Activated CD8-positive, alpha-beta T cell treated with anti-CD3 and anti-CD28 coated beads for 36 hours (primary cell): Measurements from ENCODE around the gene FAM83F. TPM values are rescaled to one million over a fixed set of nuclear protein-coding genes. Genes with fewer than 3 reads are reported as not detected.

Source experiments
- ATAC-seq: fragments of 200-7000 bp; cut with Tn5 transposase; one replicate; pipeline ENCODE4 v1.10.0; 2021; ENCODE audit warnings: mild to moderate bottlenecking, moderate library complexity
- CTCF ChIA-PET: fragments of 350-600 bp; sonication (Branson Sonifier 250); formaldehyde crosslinking; loops from one replicate; lab custom pipeline; 2021; ENCODE audit warnings: antibody characterized with exemption; lab: Charles Lee
- POLR2A ChIA-PET: fragments of 350-600 bp; sonication (Branson Sonifier 250); formaldehyde crosslinking; loops from one replicate; lab custom pipeline; 2021; ENCODE audit warnings: antibody characterized with exemption; lab: Charles Lee
- DNase-seq: peaks from one replicate; pipeline ENCODE4 v3.0.0-alpha.2; 2020
- H3K27ac Mint-ChIP-seq: one replicate; pipeline ENCODE4 v1.8.0; 2021; ENCODE audit warnings: mild to moderate bottlenecking, mixed read lengths
- H3K27me3 Mint-ChIP-seq: one replicate; pipeline ENCODE4 v1.8.0; 2021; ENCODE audit warnings: mixed read lengths
- H3K36me3 Mint-ChIP-seq: one replicate; pipeline ENCODE4 v1.8.0; 2021; ENCODE audit warnings: low read depth, mixed read lengths
- H3K4me1 Mint-ChIP-seq: one replicate; pipeline ENCODE4 v1.8.0; 2021; ENCODE audit warnings: low read depth, mixed read lengths
- H3K4me3 Mint-ChIP-seq: one replicate; pipeline ENCODE4 v1.8.0; 2021; ENCODE audit warnings: mild to moderate bottlenecking, moderate library complexity, mixed read lengths
- H3K9me3 Mint-ChIP-seq: one replicate; pipeline ENCODE4 v1.8.0; 2021; ENCODE audit warnings: mixed read lengths
- CTCF ChIP-seq: fragments of 200-600 bp; IDR thresholded peaks from one replicate; pipeline ENCODE4 v1.8.0; 2022; ENCODE audit warnings: antibody characterized with exemption, mild to moderate bottlenecking
- intact Hi-C: fragments of 100-400 bp; cut with micrococcal nuclease; formaldehyde crosslinking; loops from one replicate; pipeline ENCODE4 v1.10.0; 2022
- total RNA-seq, 2 experiments: library from RNA; stranded (reverse); gene quantifications; one replicate each; pipeline ENCODE4 v1.2.3, GENCODE V29; 2021

The FAM83F gene
- total RNA-seq, result 1 to 10 TPM; 1.5 to 2.0 TPM

GRCh38 chr22:39994566-39995392 lies at the start of gene FAM83F:
Gene FAM83F, plus strand, starts transcription at chr22:39994954. Its CDS starts 89 bp downstream, at chr22:39995043.
- H3K9me3 Mint-ChIP-seq, result no peaks in the 10 kb centered on the region
- CTCF ChIA-PET, result interaction anchor here (0.6 to 3.2 kb wide), 10 partner anchors 9 to 485 kb away, joined by 3 to 19 read pairs (median 4); no protein-coding TSS in a partner anchor
- POLR2A ChIA-PET, result interaction anchor here (0.6 to 2.7 kb wide), 16 partner anchors 9 to 135 kb away, joined by 3 to 16 read pairs (median 4); partner anchors contain the start of gene TMA7B
- ATAC-seq (peak; percentile 73), DNase-seq (peak; percentile 36)
- H3K4me1 Mint-ChIP-seq, result peaks cover 16% of the 10 kb centered on the region
- peak within 1 kb of the TSS; percentile 62 for H3K4me3 Mint-ChIP-seq
- peak within 1 kb of the TSS; percentile 74 for H3K27ac Mint-ChIP-seq
- peaks cover 12% of the 10 kb centered on the region for H3K27me3 Mint-ChIP-seq
- TF ChIP-seq CTCF, result no peak
- no peaks in the 10 kb centered on the region for H3K36me3 Mint-ChIP-seq
- intact Hi-C loops, result no loop called here

GRCh38 chr22:39946126-39946502 lies 48.6 kb upstream of the FAM83F start:
- H3K4me1 Mint-ChIP-seq, result peaks cover 96% of the 10 kb centered on the region
- peaks cover 63% of the 10 kb centered on the region for H3K36me3 Mint-ChIP-seq
- no peak for TF ChIP-seq CTCF
- peak overlapping the region; percentile 90 for H3K27ac Mint-ChIP-seq
- H3K4me3 Mint-ChIP-seq, result no peak overlapping the region
- H3K9me3 Mint-ChIP-seq, result no peaks in the 10 kb centered on the region
- no peaks in the 10 kb centered on the region for H3K27me3 Mint-ChIP-seq
- DNase-seq, result no peak
- POLR2A ChIA-PET, result interaction anchor here (0.6 to 3.1 kb wide), 13 partner anchors 8 to 275 kb away, joined by 3 to 17 read pairs (median 3); partner anchors contain the start of genes TMA7B and TNRC6B
- CTCF ChIA-PET, result interaction anchor here (1.1 to 3.6 kb wide), 6 partner anchors 11 to 78 kb away, joined by 3 to 26 read pairs (median 4); no protein-coding TSS in a partner anchor
- intact Hi-C loops, result no loop called here
- no peak for ATAC-seq

- POLR2A ChIA-PET, result interaction anchor here (0.6 to 3.1 kb wide), 11 partner anchors 8 to 275 kb away, joined by 3 to 17 read pairs (median 3); partner anchors contain the start of genes TMA7B and TNRC6B
- Mint-ChIP-seq H3K36me3 (peaks cover 67% of the 10 kb centered on the region), H3K9me3 (no peaks in the 10 kb centered on the region), H3K27ac (peak overlapping the region; percentile 90), H3K27me3 (no peaks in the 10 kb centered on the region), H3K4me3 (peak overlapping the region; percentile 60), H3K4me1 (peaks cover 96% of the 10 kb centered on the region)
- intact Hi-C loops, result no loop called here
- CTCF ChIA-PET, result interaction anchor here (0.9 to 3.6 kb wide), 8 partner anchors 12 to 78 kb away, joined by 3 to 26 read pairs (median 3); partner anchors contain the start of gene GRAP2
- DNase-seq (peak; percentile 37), ATAC-seq (no peak)
- TF ChIP-seq CTCF, result no peak
These were observed 48.1 kb upstream of the FAM83F start for GRCh38 chr22:39946503-39947219.

- Mint-ChIP-seq H3K4me1 (peaks cover 96% of the 10 kb centered on the region), H3K4me3 (peak overlapping the region; percentile 60), H3K36me3 (peaks cover 68% of the 10 kb centered on the region), H3K9me3 (no peaks in the 10 kb centered on the region), H3K27me3 (no peaks in the 10 kb centered on the region), H3K27ac (peak overlapping the region; percentile 90)
- ATAC-seq, result no peak
- POLR2A ChIA-PET, result interaction anchor here (0.6 to 3.1 kb wide), 8 partner anchors 10 to 629 kb away, joined by 3 to 17 read pairs (median 3); partner anchors contain the start of genes ATF4 and TMA7B
- intact Hi-C loops, result no loop called here
- CTCF ChIA-PET, result interaction anchor here (0.9 to 4.0 kb wide), 7 partner anchors 12 to 77 kb away, joined by 3 to 26 read pairs (median 6); partner anchors contain the start of gene GRAP2
- TF ChIP-seq CTCF, result no peak
- DNase-seq, result no peak
These were observed 47.2 kb upstream of the FAM83F start for GRCh38 chr22:39947220-39948216.
